Stimulated activated CD8-positive, alpha-beta memory T cell treated with anti-CD3 and anti-CD28 coated beads, Interleukin-12 subunit alpha, Interleukin-12 subunit beta, amount 100 ng/mL, for 1 hour (primary cell): Measurements from ENCODE around the gene TNFRSF13B.

Experiments used
- DNase-seq: peaks from one replicate; pipeline ENCODE4 v3.0.0-alpha.2; 2020; ENCODE audit warnings: low read depth

Gene TNFRSF13B

GRCh38 chr17:16954521-16954920 is 17.4 kb downstream of the TNFRSF13B start:
- DNase-seq: no peak

- DNase-seq: no peak
These were observed 18.1 kb downstream of the TNFRSF13B start for GRCh38 chr17:16953841-16954240.

- DNase-seq: no peak
These were observed 18.6 kb downstream of the TNFRSF13B start for GRCh38 chr17:16953347-16953746.

- no peak for DNase-seq
These were observed 19.5 kb downstream of the TNFRSF13B start for GRCh38 chr17:16952401-16952800.

GRCh38 chr17:16950488-16950887 is 21.4 kb downstream of the TNFRSF13B start:
- DNase-seq: no peak

- DNase-seq: no peak
These were observed 23.1 kb downstream of the TNFRSF13B start for GRCh38 chr17:16948587-16949376.

- DNase-seq: no peak
These were observed 24.4 kb downstream of the TNFRSF13B start for GRCh38 chr17:16947470-16947869.

GRCh38 chr17:16945663-16946218 is 26.2 kb downstream of the TNFRSF13B start:
- DNase-seq: no peak

GRCh38 chr17:16945136-16945482 is 26.8 kb downstream of the TNFRSF13B start:
- no peak for DNase-seq

- DNase-seq: no peak
These were observed 27.4 kb downstream of the TNFRSF13B start for GRCh38 chr17:16944334-16945135.

GRCh38 chr17:16943541-16944333 is 28.2 kb downstream of the TNFRSF13B start:
- DNase-seq: no peak

- DNase-seq: no peak
These were observed 28.9 kb downstream of the TNFRSF13B start for GRCh38 chr17:16943032-16943352.

GRCh38 chr17:16942141-16943031 is 29.5 kb downstream of the TNFRSF13B start:
- DNase-seq: no peak

GRCh38 chr17:16941072-16942036 is 30.6 kb downstream of the TNFRSF13B start:
- DNase-seq: no peak

GRCh38 chr17:16940116-16940881 is 31.6 kb downstream of the TNFRSF13B start:
- DNase-seq: no peak

- DNase-seq: no peak
These were observed 32.3 kb downstream of the TNFRSF13B start for GRCh38 chr17:16939606-16940115.

GRCh38 chr17:16939208-16939576 is 32.7 kb downstream of the TNFRSF13B start:
- no peak for DNase-seq

- no peak for DNase-seq
These were observed 33.3 kb downstream of the TNFRSF13B start for GRCh38 chr17:16938496-16939207.

- no peak for DNase-seq
These were observed 33.9 kb downstream of the TNFRSF13B start for GRCh38 chr17:16938031-16938430.
